Nephron progenitor cell (in vitro differentiated cells): Measurements from ENCODE around the gene ASB8.
"Not testable (repeated sequence)": the region's sequence is repeated elsewhere in the genome, so short reads cannot be mapped to it uniquely, and the experiment has no call there.

Experiments used
- DNase-seq: peaks from one replicate; pipeline ENCODE4 v3.0.0; 2021
- H3K27ac Mint-ChIP-seq: 2 replicates; pipeline ENCODE4 v1.8.0; 2021; ENCODE audit warnings: mild to moderate bottlenecking, moderate library complexity, mixed read lengths
- H3K27me3 Mint-ChIP-seq: 2 replicates; pipeline ENCODE4 v1.8.0; 2021; ENCODE audit warnings: mild to moderate bottlenecking, low read depth, mixed read lengths; ENCODE audit not compliant: poor library complexity
- H3K36me3 Mint-ChIP-seq: 2 replicates; pipeline ENCODE4 v1.8.0; 2021; ENCODE audit warnings: low read depth, mixed read lengths
- H3K4me1 Mint-ChIP-seq: 2 replicates; pipeline ENCODE4 v1.8.0; 2021; ENCODE audit warnings: mixed read lengths
- H3K4me3 Mint-ChIP-seq: 2 replicates; pipeline ENCODE4 v1.8.0; 2021; ENCODE audit warnings: mild to moderate bottlenecking, moderate library complexity, mixed read lengths
- H3K9me3 Mint-ChIP-seq: 2 replicates; pipeline ENCODE4 v1.8.0; 2021; ENCODE audit warnings: mild to moderate bottlenecking, moderate library complexity, mixed read lengths
- CTCF ChIP-seq: fragments of 200-600 bp; sonication (generic); IDR thresholded peaks from 2 replicates; pipeline ENCODE4 v1.5.0; 2021; ENCODE audit warnings: antibody characterized with exemption

The ASB8 gene

DNA sequence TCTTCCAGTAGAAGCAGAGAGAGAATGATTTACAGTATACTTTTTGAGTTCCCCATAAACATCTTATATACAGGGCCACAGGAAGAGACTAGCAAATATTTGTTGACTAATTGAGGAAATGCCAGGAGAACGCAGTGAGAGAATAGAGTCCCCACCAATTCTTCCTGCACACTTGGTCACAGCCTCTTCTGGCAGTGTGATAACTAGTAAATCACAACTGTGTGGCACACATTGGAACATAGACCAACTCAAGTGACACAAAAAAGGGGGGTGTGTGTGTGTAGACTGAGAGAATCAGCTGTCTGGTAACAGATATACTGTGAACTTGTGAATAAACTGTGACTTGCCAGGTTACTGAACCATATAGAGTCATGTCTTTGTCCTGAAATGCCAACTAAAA, 27.9 kb downstream of the ASB8 start:
- H3K27me3 Mint-ChIP-seq, result no peaks in the 10 kb centered on the region
- H3K4me3 Mint-ChIP-seq, result no peak overlapping the region
- H3K36me3 Mint-ChIP-seq, result peaks cover 84% of the 10 kb centered on the region
- H3K4me1 Mint-ChIP-seq, result no peaks in the 10 kb centered on the region
- DNase-seq, result no peak
- TF ChIP-seq CTCF, result no peak
- no peaks in the 10 kb centered on the region for H3K9me3 Mint-ChIP-seq
- no peak overlapping the region for H3K27ac Mint-ChIP-seq

- Mint-ChIP-seq H3K27me3 (no peaks in the 10 kb centered on the region), H3K4me3 (no peak overlapping the region), H3K27ac (no peak overlapping the region), H3K9me3 (no peaks in the 10 kb centered on the region), H3K4me1 (no peaks in the 10 kb centered on the region), H3K36me3 (peaks cover 83% of the 10 kb centered on the region)
- no peak for DNase-seq
- TF ChIP-seq CTCF, result no peak
These were observed 28.5 kb downstream of the ASB8 start for GRCh38 chr12:48128800-48129199.

GRCh38 chr12:48126953-48127630, 30.2 kb downstream of the ASB8 start:
- DNase-seq, result no peak
- Mint-ChIP-seq H3K4me3 (no peak overlapping the region), H3K9me3 (no peaks in the 10 kb centered on the region), H3K4me1 (peaks cover 3% of the 10 kb centered on the region), H3K27ac (peak overlapping the region; percentile 21), H3K27me3 (no peaks in the 10 kb centered on the region), H3K36me3 (peaks cover 81% of the 10 kb centered on the region)
- no peak for TF ChIP-seq CTCF

DNA sequence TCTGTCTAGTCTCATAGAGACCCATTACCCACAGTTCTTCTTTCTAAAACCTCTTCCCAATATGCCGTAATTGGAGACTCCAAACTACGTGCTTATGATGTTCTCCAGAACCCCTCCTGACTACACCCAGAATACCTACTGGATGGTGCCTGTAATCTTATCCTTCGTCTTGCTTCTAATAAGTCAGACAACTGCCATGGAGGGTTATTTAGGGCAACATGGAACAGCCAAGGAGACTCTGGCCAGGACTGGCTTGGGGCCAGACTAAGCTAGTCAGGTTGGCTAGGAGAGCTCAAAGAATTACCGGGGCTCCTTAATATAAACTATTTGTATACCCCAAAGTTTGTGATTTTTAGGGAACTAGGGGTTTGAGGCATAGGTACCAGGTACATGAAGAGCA, 31.3 kb downstream of the ASB8 start:
- Mint-ChIP-seq H3K36me3 (peaks cover 82% of the 10 kb centered on the region), H3K27ac (no peak overlapping the region), H3K9me3 (no peaks in the 10 kb centered on the region), H3K4me1 (peaks cover 14% of the 10 kb centered on the region), H3K4me3 (no peak overlapping the region), H3K27me3 (peaks cover 2% of the 10 kb centered on the region)
- TF ChIP-seq CTCF, result no peak
- no peak for DNase-seq

- not testable (repeated sequence) for DNase-seq, H3K27ac Mint-ChIP-seq, H3K9me3 Mint-ChIP-seq, H3K4me3 Mint-ChIP-seq, H3K27me3 Mint-ChIP-seq
- H3K4me1 Mint-ChIP-seq, result peaks cover 19% of the 10 kb centered on the region
- H3K36me3 Mint-ChIP-seq, result peaks cover 78% of the 10 kb centered on the region
These were observed 31.8 kb downstream of the ASB8 start for GRCh38 chr12:48125542-48125941.

DNA sequence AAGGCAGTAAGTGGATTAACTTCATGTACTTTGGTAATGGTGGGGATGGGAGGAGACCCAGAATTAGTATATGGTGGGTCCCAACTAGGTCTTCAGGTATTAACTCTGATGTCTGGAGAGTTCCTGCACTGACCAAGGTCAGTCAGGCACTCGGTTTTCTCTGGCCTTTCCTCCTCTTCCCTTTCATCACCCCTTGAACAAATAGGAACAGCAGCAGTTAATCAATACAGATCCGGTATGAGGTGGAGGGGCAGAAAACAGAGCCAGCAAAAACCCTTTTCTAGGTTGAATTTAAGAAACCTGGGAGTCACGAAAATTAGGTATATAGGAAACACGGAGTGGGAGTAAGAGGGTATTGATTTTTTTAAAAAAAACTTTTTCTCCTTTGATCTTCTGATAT, 34.1 kb downstream of the ASB8 start:
- DNase-seq, result no peak
- H3K36me3 Mint-ChIP-seq, result peaks cover 57% of the 10 kb centered on the region
- peaks cover 38% of the 10 kb centered on the region for H3K4me1 Mint-ChIP-seq
- no peak overlapping the region for H3K4me3 Mint-ChIP-seq
- no peaks in the 10 kb centered on the region for H3K9me3 Mint-ChIP-seq
- no peak for TF ChIP-seq CTCF
- H3K27me3 Mint-ChIP-seq, result peaks cover 2% of the 10 kb centered on the region
- no peak overlapping the region for H3K27ac Mint-ChIP-seq
